COLO829 (cell line): Measurements from ENCODE around the gene TOR4A.

Source experiments
- DNase-seq: peaks from one replicate; pipeline ENCODE4 v3.0.0; 2012; ENCODE audit warnings: low spot score

TOR4A gene

GRCh38 chr9:137271696-137272076 is 5.8 kb upstream of the TOR4A start:
- DNase-seq = no peak

GRCh38 chr9:137272241-137273094 is 5.1 kb upstream of the TOR4A start:
- no peak for DNase-seq

GRCh38 chr9:137273095-137273490 is 4.4 kb upstream of the TOR4A start:
- no peak for DNase-seq

- DNase-seq = no peak
These were observed 3.8 kb upstream of the TOR4A start for GRCh38 chr9:137273611-137274320.

- no peak for DNase-seq
These were observed 2.3 kb upstream of the TOR4A start for GRCh38 chr9:137275203-137275587.

GRCh38 chr9:137275588-137276472 is 1.7 kb upstream of the TOR4A start:
- DNase-seq = no peak

GRCh38 chr9:137276473-137277328 is 825 bp upstream of the TOR4A start:
- DNase-seq = no peak

- DNase-seq = no peak
These were observed 655 bp downstream of the TOR4A start for GRCh38 chr9:137278061-137278701.

GRCh38 chr9:137278721-137279711 is 1.5 kb downstream of the TOR4A start:
- DNase-seq = no peak

- no peak for DNase-seq
These were observed 2.4 kb downstream of the TOR4A start for GRCh38 chr9:137279741-137280473.

- DNase-seq = no peak
These were observed 3.2 kb downstream of the TOR4A start for GRCh38 chr9:137280474-137281344.

GRCh38 chr9:137281345-137282116 is 4.0 kb downstream of the TOR4A start:
- no peak for DNase-seq

GRCh38 chr9:137286975-137287383 is 9.5 kb downstream of the TOR4A start:
- peak; percentile 90 for DNase-seq

- no peak for DNase-seq
These were observed 15.6 kb downstream of the TOR4A start for GRCh38 chr9:137293094-137293481.

- DNase-seq = no peak
These were observed 16.1 kb downstream of the TOR4A start for GRCh38 chr9:137293482-137294090.

- DNase-seq = peak; percentile 47
These were observed 16.7 kb downstream of the TOR4A start for GRCh38 chr9:137294091-137294680.
